Measurements from ENCODE around the gene PHKA2.

The PHKA2 gene

GRCh38 chrX:18961686-18962085 lies 22.2 kb downstream of the PHKA2 start:
- TF ChIP-seq EZH2phosphoT487 (IDR thresholded peaks at IDR 0.05; ENCODE audit: borderline replicate concordance) = no peak
- TF ChIP-seq CTCF (conservative IDR thresholded peaks at IDR 0.05; ENCODE audit: low read length) = no peak
- no peaks in the 10 kb centered on the region for H3F3A ChIP-seq (ENCODE audit: low read depth)

DNA sequence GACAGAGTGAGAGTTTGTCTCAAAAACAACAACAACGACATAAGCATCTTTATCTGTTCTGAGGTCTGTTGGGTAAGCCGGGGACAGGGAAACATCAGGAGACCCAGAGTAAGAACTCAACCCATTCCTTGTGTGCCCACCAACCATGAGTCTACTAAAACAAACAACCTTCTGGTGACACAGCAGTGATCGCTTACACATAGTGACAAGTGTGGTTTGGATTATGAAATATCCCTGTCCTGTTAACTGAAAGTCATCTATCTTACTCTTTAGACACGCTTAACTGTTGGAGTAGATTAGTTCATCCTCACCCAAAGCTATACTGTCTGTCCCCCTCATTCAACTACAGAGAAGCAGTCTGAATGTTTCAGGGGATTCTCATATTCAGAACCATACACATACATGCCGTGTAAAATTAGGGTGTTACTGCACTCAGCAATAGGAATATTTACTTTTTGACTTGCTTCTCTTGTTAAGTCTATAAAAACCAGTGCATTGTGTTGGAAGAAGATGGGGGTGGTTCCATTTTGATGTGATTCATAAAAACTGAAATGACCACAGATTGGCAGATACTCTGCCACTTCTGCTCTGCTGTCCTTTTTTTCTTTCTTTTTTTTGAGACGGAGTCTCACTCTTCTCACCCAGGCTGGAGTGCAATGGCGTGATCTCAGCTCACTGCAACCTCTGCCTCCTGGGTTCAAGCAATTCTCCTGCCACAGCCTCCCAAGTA lies 27.4 kb downstream of the PHKA2 start:
- no peak overlapping the region for H3K9ac ChIP-seq (ENCODE audit: low read depth, low read length, poor library complexity, severe bottlenecking)
- TF ChIP-seq EZH2phosphoT487 (IDR thresholded peaks at IDR 0.05; ENCODE audit: borderline replicate concordance) (no peak), CTCF (conservative IDR thresholded peaks at IDR 0.05; ENCODE audit: low read length) (no peak)
- no peak overlapping the region for H3K4me2 ChIP-seq (ENCODE audit: low read depth, low read length, poor library complexity, severe bottlenecking)
- no peaks in the 10 kb centered on the region for H3F3A ChIP-seq (ENCODE audit: low read depth)
- no peak overlapping the region for H3K4me3 ChIP-seq (ENCODE audit: low read length, poor library complexity, severe bottlenecking)
- no peaks in the 10 kb centered on the region for H4K20me1 ChIP-seq (ENCODE audit: insufficient read depth, low read length, poor library complexity, severe bottlenecking)
- H3K9me2 ChIP-seq (replicated peaks; ENCODE audit: low read depth, low read length) = no peaks in the 10 kb centered on the region
- H3K4me1 ChIP-seq (ENCODE audit: insufficient read depth, low read length, poor library complexity, severe bottlenecking) = peaks cover 5% of the 10 kb centered on the region
- H2AFZ ChIP-seq (ENCODE audit: low read length) = no peak overlapping the region
- no peaks in the 10 kb centered on the region for H3K79me2 ChIP-seq (ENCODE audit: insufficient read depth, low read length)
- H3K9me3 ChIP-seq (ENCODE audit: insufficient read depth, low read depth, low read length) = no peaks in the 10 kb centered on the region
- peaks cover 14% of the 10 kb centered on the region; the same call in 1 of the 2 replicates for H3K36me3 ChIP-seq (ENCODE audit: insufficient read depth, low read length)
- no peaks in the 10 kb centered on the region for H3K27me3 ChIP-seq (ENCODE audit: insufficient read depth, low read length, poor library complexity, severe bottlenecking)

More at GRCh38 chrX:18961686-18962085, 22.2 kb downstream of the PHKA2 start:
- H2AFZ ChIP-seq (ENCODE audit: low read length) = no peak overlapping the region
- H3K9me2 ChIP-seq (replicated peaks; ENCODE audit: low read depth, low read length) = no peaks in the 10 kb centered on the region
- H3K9ac ChIP-seq (ENCODE audit: low read depth, low read length, poor library complexity, severe bottlenecking) = no peak overlapping the region
- no peaks in the 10 kb centered on the region for H3K9me3 ChIP-seq (ENCODE audit: insufficient read depth, low read depth, low read length)
- no peaks in the 10 kb centered on the region for H3K27me3 ChIP-seq (ENCODE audit: insufficient read depth, low read length, poor library complexity, severe bottlenecking)
- no peak overlapping the region for H3K4me3 ChIP-seq (ENCODE audit: low read length, poor library complexity, severe bottlenecking)
- H3K4me2 ChIP-seq (ENCODE audit: low read depth, low read length, poor library complexity, severe bottlenecking) = no peak overlapping the region
- H3K4me1 ChIP-seq (ENCODE audit: insufficient read depth, low read length, poor library complexity, severe bottlenecking) = peaks cover 5% of the 10 kb centered on the region
- no peaks in the 10 kb centered on the region for H3K36me3 ChIP-seq (ENCODE audit: insufficient read depth, low read length)
- H4K20me1 ChIP-seq (ENCODE audit: insufficient read depth, low read length, poor library complexity, severe bottlenecking) = no peaks in the 10 kb centered on the region
- H3K79me2 ChIP-seq (ENCODE audit: insufficient read depth, low read length) = peaks cover 12% of the 10 kb centered on the region; the same call in 1 of the 2 replicates

DNA sequence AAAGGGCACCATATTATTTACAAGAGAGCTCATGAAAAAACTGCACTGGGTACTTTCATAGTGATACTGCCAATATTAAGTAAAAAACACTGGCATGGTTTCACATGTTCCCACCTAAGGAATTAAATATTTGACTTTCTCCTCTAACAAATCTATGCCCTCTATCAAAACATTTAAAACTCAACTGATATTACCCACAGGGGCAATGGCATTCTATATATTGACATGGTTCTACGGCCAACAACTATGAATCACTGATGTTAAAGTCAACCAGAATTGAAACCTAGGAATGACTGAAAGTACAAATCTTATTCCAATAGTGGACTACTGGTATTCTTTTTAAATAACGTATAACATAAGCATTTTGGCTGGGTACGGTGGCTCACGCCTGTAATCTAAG lies 28.2 kb downstream of the PHKA2 start:
- Histone ChIP-seq H3K9me3 (ENCODE audit: insufficient read depth, low read depth, low read length) (no peaks in the 10 kb centered on the region), H3K4me1 (ENCODE audit: insufficient read depth, low read length, poor library complexity, severe bottlenecking) (peaks cover 5% of the 10 kb centered on the region), H3K4me2 (ENCODE audit: low read depth, low read length, poor library complexity, severe bottlenecking) (no peak overlapping the region), H2AFZ (ENCODE audit: low read length) (no peak overlapping the region), H3K9ac (ENCODE audit: low read depth, low read length, poor library complexity, severe bottlenecking) (no peak overlapping the region), H4K20me1 (ENCODE audit: insufficient read depth, low read length, poor library complexity, severe bottlenecking) (no peaks in the 10 kb centered on the region), H3K36me3 (ENCODE audit: insufficient read depth, low read length) (peaks cover 22% of the 10 kb centered on the region; the same call in 1 of the 2 replicates), H3K79me2 (ENCODE audit: insufficient read depth, low read length) (no peaks in the 10 kb centered on the region), H3K9me2 (replicated peaks; ENCODE audit: low read depth, low read length) (no peaks in the 10 kb centered on the region), H3K4me3 (ENCODE audit: low read length, poor library complexity, severe bottlenecking) (no peak overlapping the region), H3K27me3 (ENCODE audit: insufficient read depth, low read length, poor library complexity, severe bottlenecking) (no peaks in the 10 kb centered on the region), H3F3A (ENCODE audit: low read depth) (no peaks in the 10 kb centered on the region)
- no peak for TF ChIP-seq CTCF (conservative IDR thresholded peaks at IDR 0.05; ENCODE audit: low read length)
- no peak for TF ChIP-seq EZH2phosphoT487 (IDR thresholded peaks at IDR 0.05; ENCODE audit: borderline replicate concordance)

Data from Loucy (cell line).